Stimulated activated CD8-positive, alpha-beta memory T cell treated with anti-CD3 and anti-CD28 coated beads, Interleukin-15, amount 100 ng/mL, for 24 hours (primary cell): Measurements from ENCODE around the gene PLSCR4.

ENCODE experiments used
- DNase-seq: peaks from one replicate; pipeline ENCODE4 v3.0.0-alpha.2; 2020; ENCODE audit warnings: low read depth

Gene PLSCR4

GRCh38 chr3:146160964-146161662 lies 89.8 kb downstream of the PLSCR4 start, which contains the start of gene PLOD2:
Gene PLOD2 (minus strand): TSS chr3:146161184. CDS start chr3:146160989, 195 bp downstream.
- no peak for DNase-seq

- DNase-seq = no peak
Observed at GRCh38 chr3:146160321-146160963, 90.5 kb downstream of the PLSCR4 start.

GRCh38 chr3:146159616-146160320 lies 91.1 kb downstream of the PLSCR4 start:
- DNase-seq = no peak

GRCh38 chr3:146159037-146159436 lies 91.9 kb downstream of the PLSCR4 start:
- DNase-seq = no peak

DNA sequence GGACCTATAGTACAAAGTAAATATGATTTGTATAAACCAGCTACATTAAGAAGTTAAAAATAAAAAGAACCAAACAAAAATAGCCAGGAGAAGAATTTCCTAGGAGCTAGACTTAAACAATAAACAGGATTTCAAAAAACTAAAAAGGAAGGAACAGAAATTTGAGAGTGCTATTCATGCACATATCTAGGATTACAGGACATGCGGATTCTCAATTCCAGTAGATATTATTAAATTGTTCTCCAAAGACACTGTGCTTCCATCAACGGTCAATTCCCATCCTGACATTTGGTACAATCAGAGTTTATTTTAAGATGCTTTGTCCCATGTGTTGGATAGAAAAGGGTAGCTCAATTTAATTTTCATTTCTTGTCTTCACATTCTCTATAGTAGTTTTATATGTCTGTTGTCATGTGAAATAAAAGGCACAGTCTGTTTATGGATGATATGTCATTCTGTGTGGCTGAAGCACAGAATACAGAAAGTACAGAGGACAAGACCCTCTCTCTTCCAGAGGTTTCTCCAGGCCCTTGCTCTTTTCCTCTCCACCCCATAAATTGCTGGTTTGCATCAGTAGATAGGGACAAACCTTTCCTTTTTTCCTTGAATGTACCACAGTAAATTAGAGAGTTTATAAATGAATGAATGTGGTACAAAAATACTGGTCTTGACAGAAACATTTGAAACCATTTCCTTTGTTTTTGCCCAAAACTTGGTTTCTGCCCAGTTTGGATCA lies 93.4 kb downstream of the PLSCR4 start:
- no peak for DNase-seq

- no peak for DNase-seq
Observed at GRCh38 chr3:146156666-146157314, 94.1 kb downstream of the PLSCR4 start.

GRCh38 chr3:146156095-146156494 lies 94.8 kb downstream of the PLSCR4 start:
- DNase-seq = no peak

DNA sequence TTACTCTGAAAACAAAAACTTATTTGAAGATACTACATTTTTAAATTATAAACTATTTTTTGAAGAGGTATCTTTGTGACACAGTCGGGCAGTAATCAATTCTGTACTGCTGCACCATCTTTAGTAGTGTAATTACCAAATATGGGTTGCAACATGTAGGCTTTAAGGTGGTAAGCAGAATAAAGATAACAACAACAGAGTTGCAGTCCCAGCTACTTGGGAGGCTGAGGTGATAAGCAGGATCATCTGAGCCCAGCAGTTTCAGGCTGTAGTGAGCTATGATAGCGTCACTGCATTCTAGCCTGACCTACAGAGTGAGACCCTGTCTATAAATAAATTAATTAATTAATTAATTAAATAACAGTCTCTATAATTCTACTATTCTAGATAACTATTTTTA lies 95.9 kb downstream of the PLSCR4 start:
- DNase-seq = no peak

- DNase-seq = no peak
Observed at GRCh38 chr3:146154316-146154715, 96.6 kb downstream of the PLSCR4 start.

- DNase-seq = no peak
Observed at GRCh38 chr3:146153429-146153828, 97.5 kb downstream of the PLSCR4 start.

GRCh38 chr3:146152834-146153233 lies 98.1 kb downstream of the PLSCR4 start:
- DNase-seq = no peak

- no peak for DNase-seq
Observed at GRCh38 chr3:146148468-146148931, 102.4 kb downstream of the PLSCR4 start.

DNA sequence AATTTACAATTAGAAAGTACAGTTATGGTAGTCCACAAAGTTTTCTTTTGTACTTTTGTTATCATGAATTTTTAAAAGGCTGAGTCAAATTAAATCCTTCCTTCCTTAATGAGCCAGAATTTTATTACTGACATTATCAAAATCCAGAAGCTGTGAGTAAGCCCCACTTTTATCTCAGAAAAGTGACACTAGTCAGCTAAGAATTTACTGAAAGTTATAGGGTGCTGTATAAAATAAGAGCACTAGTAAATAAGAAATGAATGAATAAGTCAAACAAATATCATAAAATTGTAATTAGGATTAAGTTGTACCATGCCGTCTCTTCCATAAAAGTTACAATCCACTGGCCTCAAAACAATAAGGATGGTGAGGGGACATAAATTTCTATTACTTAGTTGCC lies 105.3 kb downstream of the PLSCR4 start:
- DNase-seq = no peak

DNA sequence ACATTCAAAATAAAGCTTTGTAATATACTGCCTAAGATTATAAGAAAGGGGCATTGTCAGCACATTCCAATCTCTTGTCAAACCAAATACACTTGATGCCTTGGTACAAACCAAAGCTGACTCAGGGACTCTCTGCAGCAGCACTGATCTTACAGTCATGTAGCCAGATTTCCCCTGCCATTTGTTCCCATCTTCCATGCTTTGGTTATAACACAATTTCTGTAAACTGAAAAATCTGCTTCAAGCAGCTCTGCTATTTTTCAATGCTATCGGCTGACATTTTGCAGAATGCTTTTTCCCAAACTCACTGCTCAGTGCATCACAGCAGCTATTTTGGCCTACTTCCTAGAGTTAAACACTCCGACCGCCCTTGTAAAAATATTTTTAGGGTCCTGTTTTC lies 108.1 kb downstream of the PLSCR4 start:
- no peak for DNase-seq
